NCI-H82 treated with DMSO at 0.1 percent for 48 hours (cell line): ENCODE data around the gene DPH2.

Source experiments
- DNase-seq: peaks from one replicate; lab custom pipeline; 2025; ENCODE audit not compliant: unreplicated experiment; lab: John Stamatoyannopoulos, UW

DPH2 gene

GRCh38 chr1:43963890-43964289 lies 5.9 kb upstream of the DPH2 start:
- DNase-seq: no peak

GRCh38 chr1:43965316-43965715 lies 4.5 kb upstream of the DPH2 start:
- no peak for DNase-seq

GRCh38 chr1:43968348-43968948 lies 1.4 kb upstream of the DPH2 start:
- DNase-seq: no peak

DNA sequence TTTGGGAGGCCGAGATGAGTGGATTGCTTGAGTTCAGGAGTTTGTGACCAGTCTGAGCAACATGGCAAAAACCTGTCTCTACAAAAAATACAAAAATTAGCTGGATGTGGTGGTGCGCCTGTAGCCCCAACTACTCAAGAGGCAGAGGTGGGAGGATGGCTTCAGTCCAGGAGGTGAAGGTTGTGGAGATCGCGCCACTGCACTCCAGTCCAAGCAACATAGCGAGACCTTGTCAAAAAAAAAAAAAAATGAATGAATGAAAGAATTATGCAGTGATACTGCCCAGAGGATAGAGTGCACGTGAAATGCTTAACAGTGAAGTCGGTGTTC lies 429 bp upstream of the DPH2 start:
- no peak for DNase-seq

DNA sequence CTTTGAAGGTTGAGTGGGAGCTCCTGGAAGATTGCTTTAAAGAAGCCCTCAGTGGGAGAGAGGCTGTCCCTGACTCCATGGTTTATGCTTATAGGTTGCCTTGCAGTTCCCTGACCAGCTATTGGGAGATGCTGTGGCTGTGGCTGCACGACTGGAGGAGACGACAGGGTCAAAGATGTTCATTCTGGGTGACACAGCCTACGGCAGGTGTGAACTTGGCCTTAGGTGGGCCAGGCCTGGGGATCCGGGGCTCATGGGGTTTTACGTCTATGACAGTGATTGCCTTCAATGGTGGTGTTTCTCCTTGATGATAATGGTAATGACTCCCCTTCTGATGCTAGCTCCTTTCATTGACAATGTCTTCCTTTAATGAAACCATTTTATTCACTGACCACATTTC lies 692 bp downstream of the DPH2 start:
- no peak for DNase-seq

GRCh38 chr1:43970911-43971310 lies 1.1 kb downstream of the DPH2 start:
- DNase-seq: no peak

DNA sequence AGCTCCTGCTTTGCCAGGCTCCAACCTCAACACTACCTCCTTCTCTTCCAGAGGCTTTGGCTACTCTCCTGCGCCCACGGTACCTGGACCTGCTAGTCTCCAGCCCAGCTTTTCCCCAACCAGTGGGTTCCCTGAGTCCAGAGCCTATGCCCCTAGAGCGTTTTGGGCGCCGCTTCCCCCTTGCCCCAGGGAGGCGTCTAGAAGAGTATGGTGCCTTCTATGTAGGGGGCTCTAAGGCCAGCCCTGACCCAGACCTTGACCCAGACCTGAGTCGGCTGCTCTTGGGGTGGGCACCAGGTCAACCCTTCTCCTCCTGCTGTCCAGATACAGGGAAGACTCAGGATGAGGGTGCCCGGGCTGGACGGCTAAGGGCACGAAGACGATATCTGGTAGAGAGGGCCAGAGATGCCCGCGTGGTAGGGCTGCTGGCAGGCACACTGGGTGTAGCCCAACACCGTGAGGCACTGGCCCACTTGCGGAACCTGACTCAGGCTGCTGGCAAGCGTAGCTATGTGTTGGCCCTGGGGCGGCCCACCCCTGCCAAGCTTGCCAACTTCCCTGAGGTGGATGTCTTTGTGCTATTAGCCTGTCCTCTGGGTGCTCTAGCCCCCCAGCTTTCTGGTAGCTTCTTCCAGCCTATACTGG lies 1.6 kb downstream of the DPH2 start:
- no peak for DNase-seq

- peak; percentile 50 for DNase-seq
Measured at GRCh38 chr1:43973981-43974442, 4.2 kb downstream of the DPH2 start.

- peak; percentile 94 for DNase-seq
Measured at GRCh38 chr1:43974443-43975248, 4.8 kb downstream of the DPH2 start, which contains the start of gene ATP6V0B. ATP6V0B (plus strand) TSS chr1:43974960; CDS start chr1:43975041, 81 bp downstream.

GRCh38 chr1:43975249-43975961 lies 5.6 kb downstream of the DPH2 start:
- DNase-seq: no peak

- no peak for DNase-seq
Measured at GRCh38 chr1:43976045-43976444, 6.2 kb downstream of the DPH2 start.

- DNase-seq: no peak
Measured at GRCh38 chr1:43976890-43977289, 7.1 kb downstream of the DPH2 start.

GRCh38 chr1:43977376-43978263 lies 7.8 kb downstream of the DPH2 start:
- no peak for DNase-seq

- DNase-seq: no peak
Measured at GRCh38 chr1:43978264-43978550, 8.4 kb downstream of the DPH2 start.

DNA sequence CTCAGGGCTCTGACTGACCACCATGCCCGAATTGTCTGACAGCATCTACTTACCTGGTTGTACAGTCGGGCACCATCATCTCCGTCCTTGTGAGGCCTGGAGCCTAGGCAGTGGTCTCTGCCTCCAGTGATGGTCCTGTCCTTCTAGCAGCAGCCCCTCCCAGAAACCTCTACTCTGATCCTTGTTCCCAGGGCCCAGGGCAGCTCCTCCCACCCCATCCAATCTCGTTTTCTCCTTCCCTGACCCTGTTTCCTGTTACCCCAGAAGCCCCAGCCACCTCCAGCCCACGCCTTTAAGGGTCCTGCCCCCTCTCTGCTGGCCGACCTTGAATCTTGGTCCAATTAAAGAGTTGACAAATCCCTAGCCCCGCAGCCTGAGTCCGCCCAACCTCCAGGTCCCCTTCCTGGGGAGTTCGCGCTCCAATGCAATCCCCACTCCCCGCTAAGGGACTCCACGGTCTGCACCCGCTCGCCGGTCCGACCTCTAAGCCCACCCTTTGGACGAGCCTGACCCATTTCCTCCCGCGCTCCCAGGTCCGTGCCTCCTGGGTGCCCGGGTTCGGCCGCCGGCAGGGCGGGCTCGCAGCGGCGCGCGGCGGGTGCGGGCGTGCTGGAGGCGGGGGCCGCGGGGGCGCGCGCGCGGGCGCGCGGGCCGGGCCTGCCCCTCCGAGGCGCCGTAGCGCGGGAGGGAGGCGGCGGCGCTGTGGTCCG lies 8.9 kb downstream of the DPH2 start, which contains the start of gene B4GALT2:
TSS of gene B4GALT2 (plus strand) at position 660 of the 710 bp plus-strand sequence. CDS start 1,951 bp downstream, outside the sequence.
- peak; percentile 20 for DNase-seq

GRCh38 chr1:43979261-43979527 lies 9.4 kb downstream of the DPH2 start:
- no peak for DNase-seq

GRCh38 chr1:43979528-43980254 lies 9.9 kb downstream of the DPH2 start:
- no peak for DNase-seq

DNA sequence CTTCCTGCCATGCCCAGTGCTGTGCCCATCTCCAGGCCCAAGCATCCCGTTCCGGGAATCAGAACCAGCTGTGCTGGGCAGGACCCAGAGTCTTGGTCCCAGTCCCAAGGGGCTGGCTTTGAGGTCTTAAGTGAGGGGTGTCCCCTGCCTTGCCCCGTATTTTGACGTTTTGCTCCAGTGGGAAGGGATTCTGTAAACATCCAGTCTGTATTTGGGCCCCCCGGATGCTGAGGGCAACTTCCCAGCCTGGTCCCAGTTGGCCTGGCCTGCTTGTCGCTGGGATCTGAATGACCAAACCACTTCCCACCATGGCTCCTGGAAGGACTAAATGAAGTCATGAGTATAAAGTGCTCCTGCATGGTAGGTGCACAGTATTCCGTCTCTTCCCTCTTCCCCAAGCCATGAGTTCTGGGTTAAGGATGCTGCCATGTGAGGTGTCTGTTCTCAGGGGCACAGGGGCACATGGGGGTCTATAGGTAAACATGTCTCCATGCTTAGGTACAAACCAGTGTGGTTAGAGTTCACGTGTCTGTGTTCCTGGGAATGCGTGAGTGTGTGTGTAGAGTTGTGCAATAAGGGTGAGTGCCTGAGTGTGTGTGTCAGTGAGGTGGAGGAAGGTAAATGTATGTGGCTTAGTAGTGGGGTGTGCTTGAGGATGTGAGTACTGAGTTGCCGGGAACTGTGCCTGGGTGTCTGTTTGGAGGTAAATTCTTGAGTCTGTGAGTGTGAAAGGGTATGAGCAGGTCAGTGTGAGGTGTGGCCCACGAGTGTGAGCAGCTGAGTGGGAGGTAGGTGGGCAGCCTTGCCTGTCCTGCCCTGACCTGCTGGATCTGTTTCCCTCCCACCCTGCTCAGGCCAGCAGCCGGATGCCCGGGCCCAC lies 10.7 kb downstream of the DPH2 start:
- no peak for DNase-seq

GRCh38 chr1:43981135-43981491 lies 11.3 kb downstream of the DPH2 start:
- DNase-seq: no peak
